ENCODE data around the gene RAD51B.
A peak's percentile ranks its signal among the peaks of the same experiment; 100 is the strongest.

RAD51B gene

DNA sequence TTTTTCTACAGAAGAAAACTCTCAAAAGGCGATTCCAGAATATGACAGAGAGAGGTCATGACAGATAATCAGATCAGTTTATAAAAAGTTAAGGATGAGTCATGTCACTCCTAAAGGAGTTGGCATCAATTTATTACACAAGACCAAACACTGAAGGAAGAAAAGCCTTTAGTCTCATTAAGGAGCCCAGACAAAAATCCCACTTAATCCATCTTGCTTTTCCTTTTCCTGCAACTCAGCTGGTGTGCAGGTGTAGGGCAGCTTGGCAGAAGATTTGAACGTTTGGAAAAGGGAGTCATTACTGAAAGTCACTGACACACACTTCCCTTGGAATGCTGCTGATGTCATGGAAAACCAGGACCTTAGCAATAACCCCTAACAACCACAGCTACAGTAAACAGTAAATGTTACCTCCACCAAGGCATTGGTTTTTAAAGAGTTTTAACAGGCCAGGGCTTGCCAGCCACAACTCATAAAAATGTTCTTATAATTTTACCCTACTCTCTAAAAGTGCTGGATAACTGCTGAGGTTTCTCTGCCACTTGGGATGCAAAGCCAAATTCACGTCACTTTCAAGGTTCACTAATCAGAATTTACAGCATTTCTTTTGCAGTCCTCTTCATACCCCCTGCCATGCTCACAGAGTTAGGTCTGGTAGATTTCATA, 320.6 kb downstream of the RAD51B start (continued):
- TF ChIP-seq, protein P1, sequence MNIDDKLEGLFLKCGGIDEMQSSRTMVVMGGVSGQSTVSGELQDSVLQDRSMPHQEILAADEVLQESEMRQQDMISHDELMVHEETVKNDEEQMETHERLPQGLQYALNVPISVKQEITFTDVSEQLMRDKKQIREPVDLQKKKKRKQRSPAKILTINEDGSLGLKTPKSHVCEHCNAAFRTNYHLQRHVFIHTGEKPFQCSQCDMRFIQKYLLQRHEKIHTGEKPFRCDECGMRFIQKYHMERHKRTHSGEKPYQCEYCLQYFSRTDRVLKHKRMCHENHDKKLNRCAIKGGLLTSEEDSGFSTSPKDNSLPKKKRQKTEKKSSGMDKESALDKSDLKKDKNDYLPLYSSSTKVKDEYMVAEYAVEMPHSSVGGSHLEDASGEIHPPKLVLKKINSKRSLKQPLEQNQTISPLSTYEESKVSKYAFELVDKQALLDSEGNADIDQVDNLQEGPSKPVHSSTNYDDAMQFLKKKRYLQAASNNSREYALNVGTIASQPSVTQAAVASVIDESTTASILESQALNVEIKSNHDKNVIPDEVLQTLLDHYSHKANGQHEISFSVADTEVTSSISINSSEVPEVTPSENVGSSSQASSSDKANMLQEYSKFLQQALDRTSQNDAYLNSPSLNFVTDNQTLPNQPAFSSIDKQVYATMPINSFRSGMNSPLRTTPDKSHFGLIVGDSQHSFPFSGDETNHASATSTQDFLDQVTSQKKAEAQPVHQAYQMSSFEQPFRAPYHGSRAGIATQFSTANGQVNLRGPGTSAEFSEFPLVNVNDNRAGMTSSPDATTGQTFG (tag by site-specific recombination; IDR thresholded peaks at IDR 0.05; ENCODE audit: borderline replicate concordance) = no peak
- TF ChIP-seq, protein P2, sequence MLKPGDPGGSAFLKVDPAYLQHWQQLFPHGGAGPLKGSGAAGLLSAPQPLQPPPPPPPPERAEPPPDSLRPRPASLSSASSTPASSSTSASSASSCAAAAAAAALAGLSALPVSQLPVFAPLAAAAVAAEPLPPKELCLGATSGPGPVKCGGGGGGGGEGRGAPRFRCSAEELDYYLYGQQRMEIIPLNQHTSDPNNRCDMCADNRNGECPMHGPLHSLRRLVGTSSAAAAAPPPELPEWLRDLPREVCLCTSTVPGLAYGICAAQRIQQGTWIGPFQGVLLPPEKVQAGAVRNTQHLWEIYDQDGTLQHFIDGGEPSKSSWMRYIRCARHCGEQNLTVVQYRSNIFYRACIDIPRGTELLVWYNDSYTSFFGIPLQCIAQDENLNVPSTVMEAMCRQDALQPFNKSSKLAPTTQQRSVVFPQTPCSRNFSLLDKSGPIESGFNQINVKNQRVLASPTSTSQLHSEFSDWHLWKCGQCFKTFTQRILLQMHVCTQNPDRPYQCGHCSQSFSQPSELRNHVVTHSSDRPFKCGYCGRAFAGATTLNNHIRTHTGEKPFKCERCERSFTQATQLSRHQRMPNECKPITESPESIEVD (tag by site-specific recombination; IDR thresholded peaks at IDR 0.05) = peak; percentile 99
- TF ChIP-seq ZBTB48 (tag by site-specific recombination; IDR thresholded peaks at IDR 0.05) (peak; percentile 96), ZSCAN16 (tag by site-specific recombination; IDR thresholded peaks at IDR 0.05) (0 out of 2 replicates have a peak, but pooled peaks have one; percentile 29), ZNF677 (tag by site-specific recombination; IDR thresholded peaks at IDR 0.05) (no peak), ZNF571 (tag by site-specific recombination; IDR thresholded peaks at IDR 0.05) (no peak)
- TF ChIP-seq, protein P3, sequence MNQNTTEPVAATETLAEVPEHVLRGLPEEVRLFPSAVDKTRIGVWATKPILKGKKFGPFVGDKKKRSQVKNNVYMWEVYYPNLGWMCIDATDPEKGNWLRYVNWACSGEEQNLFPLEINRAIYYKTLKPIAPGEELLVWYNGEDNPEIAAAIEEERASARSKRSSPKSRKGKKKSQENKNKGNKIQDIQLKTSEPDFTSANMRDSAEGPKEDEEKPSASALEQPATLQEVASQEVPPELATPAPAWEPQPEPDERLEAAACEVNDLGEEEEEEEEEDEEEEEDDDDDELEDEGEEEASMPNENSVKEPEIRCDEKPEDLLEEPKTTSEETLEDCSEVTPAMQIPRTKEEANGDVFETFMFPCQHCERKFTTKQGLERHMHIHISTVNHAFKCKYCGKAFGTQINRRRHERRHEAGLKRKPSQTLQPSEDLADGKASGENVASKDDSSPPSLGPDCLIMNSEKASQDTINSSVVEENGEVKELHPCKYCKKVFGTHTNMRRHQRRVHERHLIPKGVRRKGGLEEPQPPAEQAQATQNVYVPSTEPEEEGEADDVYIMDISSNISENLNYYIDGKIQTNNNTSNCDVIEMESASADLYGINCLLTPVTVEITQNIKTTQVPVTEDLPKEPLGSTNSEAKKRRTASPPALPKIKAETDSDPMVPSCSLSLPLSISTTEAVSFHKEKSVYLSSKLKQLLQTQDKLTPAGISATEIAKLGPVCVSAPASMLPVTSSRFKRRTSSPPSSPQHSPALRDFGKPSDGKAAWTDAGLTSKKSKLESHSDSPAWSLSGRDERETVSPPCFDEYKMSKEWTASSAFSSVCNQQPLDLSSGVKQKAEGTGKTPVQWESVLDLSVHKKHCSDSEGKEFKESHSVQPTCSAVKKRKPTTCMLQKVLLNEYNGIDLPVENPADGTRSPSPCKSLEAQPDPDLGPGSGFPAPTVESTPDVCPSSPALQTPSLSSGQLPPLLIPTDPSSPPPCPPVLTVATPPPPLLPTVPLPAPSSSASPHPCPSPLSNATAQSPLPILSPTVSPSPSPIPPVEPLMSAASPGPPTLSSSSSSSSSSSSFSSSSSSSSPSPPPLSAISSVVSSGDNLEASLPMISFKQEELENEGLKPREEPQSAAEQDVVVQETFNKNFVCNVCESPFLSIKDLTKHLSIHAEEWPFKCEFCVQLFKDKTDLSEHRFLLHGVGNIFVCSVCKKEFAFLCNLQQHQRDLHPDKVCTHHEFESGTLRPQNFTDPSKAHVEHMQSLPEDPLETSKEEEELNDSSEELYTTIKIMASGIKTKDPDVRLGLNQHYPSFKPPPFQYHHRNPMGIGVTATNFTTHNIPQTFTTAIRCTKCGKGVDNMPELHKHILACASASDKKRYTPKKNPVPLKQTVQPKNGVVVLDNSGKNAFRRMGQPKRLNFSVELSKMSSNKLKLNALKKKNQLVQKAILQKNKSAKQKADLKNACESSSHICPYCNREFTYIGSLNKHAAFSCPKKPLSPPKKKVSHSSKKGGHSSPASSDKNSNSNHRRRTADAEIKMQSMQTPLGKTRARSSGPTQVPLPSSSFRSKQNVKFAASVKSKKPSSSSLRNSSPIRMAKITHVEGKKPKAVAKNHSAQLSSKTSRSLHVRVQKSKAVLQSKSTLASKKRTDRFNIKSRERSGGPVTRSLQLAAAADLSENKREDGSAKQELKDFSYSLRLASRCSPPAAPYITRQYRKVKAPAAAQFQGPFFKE (tag by site-specific recombination; IDR thresholded peaks at IDR 0.05; ENCODE audit: borderline replicate concordance) = no peak

DNA sequence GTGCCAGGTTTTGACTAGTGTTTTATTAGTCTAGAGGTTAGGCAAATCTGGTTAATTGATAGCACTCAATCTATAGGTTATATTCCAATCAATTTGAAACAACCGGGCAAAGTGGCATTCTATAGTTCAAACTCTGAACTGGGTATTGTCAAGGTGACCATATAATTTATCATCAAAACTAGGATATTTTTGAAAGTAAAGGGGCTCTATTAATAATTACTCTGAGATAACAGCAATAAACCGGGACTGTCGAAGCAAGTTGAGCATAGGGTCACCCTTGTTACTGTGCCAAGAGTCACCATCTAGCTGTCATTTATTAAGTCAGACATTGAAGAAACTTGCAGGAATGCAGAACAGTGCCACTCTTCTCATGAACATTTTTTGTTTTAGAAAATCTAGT, 321.2 kb downstream of the RAD51B start:
- TF ChIP-seq ZIC2 (tag by site-specific recombination; IDR thresholded peaks at IDR 0.05) (no peak), ZFP41 (tag by site-specific recombination; IDR thresholded peaks at IDR 0.05; ENCODE audit: borderline replicate concordance) (no peak), ZBTB8A (tag by site-specific recombination; IDR thresholded peaks at IDR 0.05) (no peak), MZF1 (tag by site-specific recombination; IDR thresholded peaks at IDR 0.05; ENCODE audit: borderline replicate concordance) (no peak), ZNF843 (tag by site-specific recombination; IDR thresholded peaks at IDR 0.05) (no peak)
- TF ChIP-seq, protein P4, sequence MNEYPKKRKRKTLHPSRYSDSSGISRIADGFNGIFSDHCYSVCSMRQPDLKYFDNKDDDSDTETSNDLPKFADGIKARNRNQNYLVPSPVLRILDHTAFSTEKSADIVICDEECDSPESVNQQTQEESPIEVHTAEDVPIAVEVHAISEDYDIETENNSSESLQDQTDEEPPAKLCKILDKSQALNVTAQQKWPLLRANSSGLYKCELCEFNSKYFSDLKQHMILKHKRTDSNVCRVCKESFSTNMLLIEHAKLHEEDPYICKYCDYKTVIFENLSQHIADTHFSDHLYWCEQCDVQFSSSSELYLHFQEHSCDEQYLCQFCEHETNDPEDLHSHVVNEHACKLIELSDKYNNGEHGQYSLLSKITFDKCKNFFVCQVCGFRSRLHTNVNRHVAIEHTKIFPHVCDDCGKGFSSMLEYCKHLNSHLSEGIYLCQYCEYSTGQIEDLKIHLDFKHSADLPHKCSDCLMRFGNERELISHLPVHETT (tag by site-specific recombination; IDR thresholded peaks at IDR 0.05) = no peak
- Histone ChIP-seq H3K4me1 (ENCODE audit: control insufficient read depth, insufficient read depth, low read length) (peaks cover 60% of the 10 kb centered on the region), H3K9me3 (ENCODE audit: control insufficient read depth, insufficient read depth, low read depth, low read length) (no peaks in the 10 kb centered on the region), H3K4me3 (ENCODE audit: low read depth, low read length) (no peak overlapping the region), H3K27ac (ENCODE audit: extremely low read depth, low read depth, low read length) (peak overlapping the region; percentile 96), H3K36me3 (ENCODE audit: control insufficient read depth in 2 of 2, insufficient read depth in 1 of 2, low read length in 2 of 2) (no peaks in the 10 kb centered on the region)
- ChIA-PET POLR2A (interaction anchor here (0.8 to 1.0 kb wide), 2 partner anchors 104 to 652 kb away, joined by 3 to 5 read pairs; partner anchors contain the start of gene ZFP36L1), CTCF (interaction anchor here (0.6 kb wide), 1 partner anchor 203 kb away, joined by 3 read pairs; no protein-coding TSS in a partner anchor)

All from HEK293 (cell line).